Spleen (tissue), 7 donors: ENCODE data around the gene PXYLP1.

Experiments used
- POLR2A ChIP-seq, 3 donors: fragments of 450-650 bp; IDR thresholded peaks; one replicate each; pipeline ENCODE4 v1.5.1; 2017; ENCODE audit warnings: antibody characterized with exemption in 3 of 3, mild to moderate bottlenecking in 1 of 3
- TF ChIP-seq, protein P1 (sequence below), 11 experiments: fragments of 200-600 bp in 7 of 11; fragments of 450-650 bp in 4 of 11; sonication (generic) in 4 of 11; IDR thresholded peaks in 8 of 11; conservative IDR thresholded peaks in 3 of 11; 1 replicate in 7 of 11; 2 replicates in 4 of 11; pipeline versions ENCODE4 v1.4.0 to v1.8.0; 2016 to 2021; ENCODE audit warnings: antibody characterized with exemption in 11 of 11, inconsistent platforms in 4 of 11, mild to moderate bottlenecking in 1 of 11
- donor health status: DM: no; HTN: no; CAD: no; lungs with moderate emphysema.
- donor health status: DM: no; HTN: no; CAD: no.
- donor health status: DM: no; HTN: no; CAD: no.

DNA sequence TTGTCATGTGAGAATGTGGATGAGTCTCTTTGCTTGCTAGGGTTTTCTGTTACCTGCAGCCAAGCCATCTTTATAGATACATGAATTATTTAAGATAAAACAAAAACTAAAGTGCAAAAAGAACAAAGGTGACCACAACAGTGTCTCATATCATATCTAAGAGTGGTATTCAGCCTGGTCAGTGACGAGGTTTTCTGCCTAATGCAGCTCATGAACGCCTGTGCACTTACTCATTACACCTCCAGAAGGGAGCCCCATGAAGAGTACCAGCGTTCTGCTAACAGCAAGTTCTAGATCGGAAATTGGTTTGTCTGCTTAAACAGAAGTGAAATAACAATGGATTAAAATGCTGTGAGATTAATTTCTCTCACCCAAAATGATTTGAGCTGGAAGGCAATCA, 19.2 kb downstream of the PXYLP1 start:
- TF ChIP-seq, protein P1, sequence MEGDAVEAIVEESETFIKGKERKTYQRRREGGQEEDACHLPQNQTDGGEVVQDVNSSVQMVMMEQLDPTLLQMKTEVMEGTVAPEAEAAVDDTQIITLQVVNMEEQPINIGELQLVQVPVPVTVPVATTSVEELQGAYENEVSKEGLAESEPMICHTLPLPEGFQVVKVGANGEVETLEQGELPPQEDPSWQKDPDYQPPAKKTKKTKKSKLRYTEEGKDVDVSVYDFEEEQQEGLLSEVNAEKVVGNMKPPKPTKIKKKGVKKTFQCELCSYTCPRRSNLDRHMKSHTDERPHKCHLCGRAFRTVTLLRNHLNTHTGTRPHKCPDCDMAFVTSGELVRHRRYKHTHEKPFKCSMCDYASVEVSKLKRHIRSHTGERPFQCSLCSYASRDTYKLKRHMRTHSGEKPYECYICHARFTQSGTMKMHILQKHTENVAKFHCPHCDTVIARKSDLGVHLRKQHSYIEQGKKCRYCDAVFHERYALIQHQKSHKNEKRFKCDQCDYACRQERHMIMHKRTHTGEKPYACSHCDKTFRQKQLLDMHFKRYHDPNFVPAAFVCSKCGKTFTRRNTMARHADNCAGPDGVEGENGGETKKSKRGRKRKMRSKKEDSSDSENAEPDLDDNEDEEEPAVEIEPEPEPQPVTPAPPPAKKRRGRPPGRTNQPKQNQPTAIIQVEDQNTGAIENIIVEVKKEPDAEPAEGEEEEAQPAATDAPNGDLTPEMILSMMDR (IDR thresholded peaks at IDR 0.05 in 8 of 11, conservative IDR thresholded peaks at IDR 0.05 in 3 of 11) = no peak
- TF ChIP-seq POLR2A (IDR thresholded peaks at IDR 0.05) = no peak
